HepG2 (cell line): ENCODE results near the gene GPS1. TPM values are rescaled to one million over a fixed set of nuclear protein-coding genes. Genes with fewer than 3 reads are reported as not detected.

Experiments
- ATAC-seq: fragments of 200-7000 bp; cut with Tn5 transposase; 3 replicates; pipeline ENCODE4 v1.9.1; 2020; ENCODE audit warnings: mild to moderate bottlenecking, moderate library complexity
- BruUV-seq: library from RNA; stranded (reverse); fragments of 400-500 nt; replicated peaks from 2 replicates; lab custom pipeline; 2021; lab: Mats Ljungman, UMichigan
- CTCF ChIA-PET: fragments of 300-600 bp; formaldehyde crosslinking; extraction: SDS; loops from one replicate; lab custom pipeline; 2021; ENCODE audit warnings: low total read pairs, inconsistent platforms, low intra/inter-chr PET ratio; lab: Yijun Ruan, JAX
- POLR2A ChIA-PET: fragments of 350-600 bp; sonication (Branson Sonifier 250); formaldehyde crosslinking; loops from one replicate; lab custom pipeline; 2020; ENCODE audit warnings: antibody characterized with exemption, inconsistent platforms; lab: Yijun Ruan, JAX
- DNase-seq: peaks from one replicate; pipeline ENCODE4 v3.0.0-alpha.2; 2015; ENCODE audit warnings: low spot score
- FAIRE-seq: peaks from 3 replicates; lab custom pipeline; 2011; peaks lifted over from hg19 to GRCh38; lab: Jason Lieb, UNC
- H2AFZ ChIP-seq: one replicate; pipeline ENCODE4 v1.6.1; 2011; ENCODE audit warnings: low read length, inconsistent platforms
- H3K27ac ChIP-seq: fragments of 300-600 bp; 3 replicates; pipeline ENCODE4 v1.8.0; 2011; ENCODE audit warnings: mixed run types, mild to moderate bottlenecking, mixed read lengths, low read length, inconsistent platforms; ENCODE audit not compliant: insufficient read depth; ENCODE audit errors: extremely low read length
- H3K27me3 ChIP-seq, 2 experiments: fragments of 200-600 bp in 1 of 2; 2 replicates in 1 of 2; 3 replicates in 1 of 2; pipeline versions ENCODE4 v1.6.0 to v1.8.0; 2011; ENCODE audit warnings: low read length in 2 of 2, mild to moderate bottlenecking in 2 of 2, moderate library complexity in 2 of 2, inconsistent platforms in 1 of 2; ENCODE audit not compliant: insufficient read depth in 2 of 2, control insufficient read depth in 1 of 2
- H3K36me3 ChIP-seq, 2 experiments: fragments of 200-600 bp in 1 of 2; replicated peaks in 1 of 2; 2 replicates in 1 of 2; 3 replicates in 1 of 2; pipeline versions ENCODE4 v1.5.1 to v1.8.0; 2011; ENCODE audit warnings: low read length in 2 of 2, inconsistent platforms in 1 of 2; ENCODE audit not compliant: insufficient read depth in 2 of 2, control insufficient read depth in 1 of 2
- H3K4me1 ChIP-seq: 2 replicates; pipeline ENCODE4 v1.5.1; 2012; ENCODE audit warnings: low read length, inconsistent platforms; ENCODE audit not compliant: insufficient read depth
- H3K4me2 ChIP-seq: 2 replicates; pipeline ENCODE4 v1.6.0; 2011; ENCODE audit warnings: low read depth, low read length, inconsistent platforms
- H3K4me3 ChIP-seq, 3 experiments: fragments of 200-600 bp in 1 of 3; sonication (generic), shearing (Covaris generic) in 1 of 3; replicated peaks in 1 of 3; 2 replicates each; pipeline ENCODE4 v1.5.1; 2011 to 2016; ENCODE audit warnings: low read length in 3 of 3, inconsistent platforms in 2 of 3, low read depth in 2 of 3, mild to moderate bottlenecking in 2 of 3, control low read depth in 1 of 3, mixed read lengths in 1 of 3; ENCODE audit not compliant: insufficient read depth in 1 of 3
- H3K79me2 ChIP-seq: one replicate; pipeline ENCODE4 v1.6.1; 2011; ENCODE audit warnings: low read length, inconsistent platforms; ENCODE audit not compliant: insufficient read depth
- H3K9ac ChIP-seq: 2 replicates; pipeline ENCODE4 v1.6.0; 2011; ENCODE audit warnings: mild to moderate bottlenecking, low read depth, low read length, inconsistent platforms; ENCODE audit not compliant: insufficient read depth
- H3K9me3 ChIP-seq: 2 replicates; pipeline ENCODE4 v1.5.1; 2012; ENCODE audit warnings: mild to moderate bottlenecking, low read length
- H4K20me1 ChIP-seq: 2 replicates; pipeline ENCODE4 v1.6.0; 2011; ENCODE audit warnings: inconsistent platforms, mild to moderate bottlenecking, low read length, moderate library complexity; ENCODE audit not compliant: insufficient read depth
- ATAD3A ChIP-seq: sonication (generic); formaldehyde crosslinking; IDR thresholded peaks from 2 replicates; pipeline ENCODE4 v1.4.0; 2020; ENCODE audit warnings: missing genetic modification reagents
- BHLHE40 ChIP-seq: IDR thresholded peaks from 2 replicates; pipeline ENCODE4 v1.6.1; 2011; ENCODE audit warnings: low read length, improper control_type of control experiment
- IKZF1 ChIP-seq: fragments of 450-650 bp; IDR thresholded peaks from 2 replicates; pipeline ENCODE4 v1.7.1; 2016
- KDM3A ChIP-seq: IDR thresholded peaks from 2 replicates; pipeline ENCODE4 v1.6.1; 2018; ENCODE audit warnings: low read depth, missing compliant biosample characterization
- MXD1 ChIP-seq: sonication (generic); formaldehyde crosslinking; IDR thresholded peaks from 2 replicates; pipeline ENCODE4 v1.4.0; 2020; ENCODE audit warnings: mild to moderate bottlenecking, missing genetic modification reagents
- POLR2A ChIP-seq, 2 experiments: IDR thresholded peaks; 2 replicates each; pipeline ENCODE4 v1.6.1; 2011; ENCODE audit warnings: low read depth in 2 of 2, low read length in 2 of 2, mild to moderate bottlenecking in 1 of 2, moderate library complexity in 1 of 2; ENCODE audit not compliant: insufficient read depth in 1 of 2
- POLR2G ChIP-seq: fragments of 200-400 bp; formaldehyde crosslinking; IDR thresholded peaks from 2 replicates; pipeline ENCODE4 v1.6.1; 2018; ENCODE audit warnings: mild to moderate bottlenecking, low read depth, low read length, moderate library complexity
- RBM22 ChIP-seq: fragments of 200-400 bp; formaldehyde crosslinking; optimal IDR thresholded peaks from 2 replicates; pipeline ENCODE3; 2017; ENCODE audit warnings: mild to moderate bottlenecking, low read length, moderate library complexity
- RBM39 ChIP-seq: fragments of 200-400 bp; formaldehyde crosslinking; IDR thresholded peaks from one replicate; pipeline ENCODE4 v1.6.1; 2018; ENCODE audit warnings: antibody characterized with exemption, mild to moderate bottlenecking, low read depth, low read length; ENCODE audit not compliant: poor library complexity, severe bottlenecking
- SRSF1 ChIP-seq: fragments of 200-400 bp; formaldehyde crosslinking; optimal IDR thresholded peaks from 2 replicates; pipeline ENCODE3; 2017; ENCODE audit warnings: mild to moderate bottlenecking, low read depth, low read length, moderate library complexity
- TAF15 ChIP-seq: fragments of 200-400 bp; formaldehyde crosslinking; IDR thresholded peaks from one replicate; pipeline ENCODE4 v1.6.1; 2018; ENCODE audit warnings: mild to moderate bottlenecking, low read depth, low read length; ENCODE audit not compliant: poor library complexity, severe bottlenecking
- ZKSCAN8 ChIP-seq: IDR thresholded peaks from 2 replicates; pipeline ENCODE4 v1.6.1; 2016; ENCODE audit warnings: borderline replicate concordance, missing genetic modification reagents, missing compliant biosample characterization
- ZNF253 ChIP-seq: sonication (generic); formaldehyde crosslinking; IDR thresholded peaks from 2 replicates; pipeline ENCODE4 v1.8.0; 2022; ENCODE audit warnings: mild to moderate bottlenecking, missing genetic modification reagents, borderline replicate concordance
- ZNF883 ChIP-seq: sonication (generic); formaldehyde crosslinking; IDR thresholded peaks from 2 replicates; pipeline ENCODE4 v1.5.1; 2020; ENCODE audit warnings: mild to moderate bottlenecking, missing genetic modification reagents; ENCODE audit errors: not compliant biosample characterization
- ZSCAN31 ChIP-seq: sonication (generic); formaldehyde crosslinking; IDR thresholded peaks from 2 replicates; pipeline ENCODE4 v1.5.0; 2020; ENCODE audit warnings: low read depth, mild to moderate bottlenecking, missing genetic modification reagents
- WGBS: methylation state at CpG from one replicate; pipeline ENCODE4 v1.1.6; 2017; ENCODE audit warnings: low lambda C conversion rate; 5-methylcytosine and 5-hydroxymethylcytosine counted together
- in situ Hi-C: cut with HindIII; loops from 2 replicates; pipeline ENCODE4 v1.10.0; 2017; ENCODE audit warnings: low pct_unique_long_range_greater_than_20kb; ENCODE audit not compliant: extremely low pct_ligation_motif_present
- intact Hi-C: fragments of 100-400 bp; cut with micrococcal nuclease; formaldehyde crosslinking; loops from one replicate; pipeline ENCODE4 v1.10.0; 2022; ENCODE audit not compliant: unreplicated experiment
- polyA plus RNA-seq, 8 experiments: library from polyadenylated mRNA; depleted of rRNA in 3 of 8; stranded (reverse) in 7 of 8; unstranded in 1 of 8; fragments of >200 nt; fragmentation: Illumina TruSeq in 4 of 8; extraction: Trizol in 4 of 8; gene quantifications; 2 replicates each; pipeline versions ENCODE4 v1.2.1 to v1.2.3, GENCODE V29; 2011 to 2016; ENCODE audit warnings: low read depth in 4 of 8, missing spikeins in 1 of 8, mixed read lengths in 1 of 8; ENCODE audit not compliant: insufficient read depth in 1 of 8
- total RNA-seq, 5 experiments: library from RNA; depleted of rRNA; stranded (reverse); fragments of >200 nt; fragmentation: Illumina TruSeq; extraction: Trizol; gene quantifications; 2 replicates each; pipeline ENCODE4 v1.2.3, GENCODE V29; 2016; ENCODE audit warnings: low read depth in 1 of 5
- TF ChIP-seq, protein P1 (sequence below): sonication (generic); formaldehyde crosslinking; IDR thresholded peaks from 2 replicates; pipeline ENCODE4 v1.4.0; 2020; ENCODE audit warnings: mild to moderate bottlenecking, low read depth, missing genetic modification reagents

The GPS1 gene
- total and polyA plus RNA-seq, 2 of the 13 experiments (the other 11 are each of a cell fraction or from before 2014, with no cell fraction given): 124 to 128 TPM

- no peaks in the 10 kb centered on the region for H3K27me3 ChIP-seq
- WGBS: 91% methylated on average over 12 of the region's 15 CpGs
- intact Hi-C loops (no loop called here), in situ Hi-C loops (no loop called here)
- ChIA-PET POLR2A (interaction anchor here (1.5 to 1.9 kb wide), 4 partner anchors 8 to 17 kb away, joined by 7 to 9 read pairs (median 8); no protein-coding TSS in a partner anchor), CTCF (no interaction called here)
- no peak overlapping the region for H2AFZ ChIP-seq
- ATAC-seq (no peak), FAIRE-seq (no peak), DNase-seq (no peak)
- TF ChIP-seq POLR2G (0 out of 2 replicates have a peak, but pooled peaks have one; percentile 3), IKZF1 (no peak), BHLHE40 (no peak), RBM39 (peak; percentile 57), RBM22 (peak; percentile 65), KDM3A (CRISPR knock-in tag) (no peak), ZNF883 (CRISPR knock-in tag) (peak; percentile 10), TAF15 (peak; percentile 38), SRSF1 (peak; percentile 22), MXD1 (CRISPR knock-in tag) (no peak), POLR2A (IDR thresholded peaks at IDR 0.05; ENCODE audit: insufficient read depth in 1 of 2, low read depth in 2 of 2, low read length in 2 of 2) (peak in 1 of 2 experiments; percentile 18; a peak in 1 of 4 replicates), ZNF253 (CRISPR knock-in tag) (no peak), ZSCAN31 (CRISPR knock-in tag) (no peak), ZKSCAN8 (no peak), ATAD3A (CRISPR knock-in tag) (no peak)
- TF ChIP-seq, protein P1, sequence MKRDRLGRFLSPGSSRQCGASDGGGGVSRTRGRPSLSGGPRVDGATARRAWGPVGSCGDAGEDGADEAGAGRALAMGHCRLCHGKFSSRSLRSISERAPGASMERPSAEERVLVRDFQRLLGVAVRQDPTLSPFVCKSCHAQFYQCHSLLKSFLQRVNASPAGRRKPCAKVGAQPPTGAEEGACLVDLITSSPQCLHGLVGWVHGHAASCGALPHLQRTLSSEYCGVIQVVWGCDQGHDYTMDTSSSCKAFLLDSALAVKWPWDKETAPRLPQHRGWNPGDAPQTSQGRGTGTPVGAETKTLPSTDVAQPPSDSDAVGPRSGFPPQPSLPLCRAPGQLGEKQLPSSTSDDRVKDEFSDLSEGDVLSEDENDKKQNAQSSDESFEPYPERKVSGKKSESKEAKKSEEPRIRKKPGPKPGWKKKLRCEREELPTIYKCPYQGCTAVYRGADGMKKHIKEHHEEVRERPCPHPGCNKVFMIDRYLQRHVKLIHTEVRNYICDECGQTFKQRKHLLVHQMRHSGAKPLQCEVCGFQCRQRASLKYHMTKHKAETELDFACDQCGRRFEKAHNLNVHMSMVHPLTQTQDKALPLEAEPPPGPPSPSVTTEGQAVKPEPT (CRISPR knock-in tag): no peak
- no peak overlapping the region for H3K9ac ChIP-seq
- no TSS peak for BruUV-seq
- H3K4me1 ChIP-seq: peaks cover 72% of the 10 kb centered on the region
- H3K4me2 ChIP-seq: no peak overlapping the region
- H3K27ac ChIP-seq: no peak overlapping the region
- no peaks in the 10 kb centered on the region for H3K9me3 ChIP-seq
- no peak overlapping the region for H3K4me3 ChIP-seq
- peaks cover 43 to 66% of the 10 kb centered on the region in 2 experiments for H3K36me3 ChIP-seq
- peaks cover 21% of the 10 kb centered on the region for H3K79me2 ChIP-seq
- no peaks in the 10 kb centered on the region for H4K20me1 ChIP-seq
These were observed 42.3 kb upstream of the GPS1 start for GRCh38 chr17:82009413-82009812.
